DMS153 treated with DMSO at 0.1 percent for 48 hours (cell line): ENCODE data around the gene CSF1R.
A peak's percentile ranks its signal among the peaks of the same experiment; 100 is the strongest.

Experiments
- DNase-seq: peaks from one replicate; lab custom pipeline; 2025; ENCODE audit not compliant: unreplicated experiment; lab: John Stamatoyannopoulos, UW

The CSF1R gene

GRCh38 chr5:150085950-150086715 is at the start of gene CSF1R:
Gene CSF1R, minus strand, starts transcription at chr5:150086554. Its CDS starts 127 bp downstream, at chr5:150086427.
- no peak for DNase-seq

GRCh38 chr5:150135557-150136304 is 49.4 kb upstream of the CSF1R start:
- no peak for DNase-seq

DNA sequence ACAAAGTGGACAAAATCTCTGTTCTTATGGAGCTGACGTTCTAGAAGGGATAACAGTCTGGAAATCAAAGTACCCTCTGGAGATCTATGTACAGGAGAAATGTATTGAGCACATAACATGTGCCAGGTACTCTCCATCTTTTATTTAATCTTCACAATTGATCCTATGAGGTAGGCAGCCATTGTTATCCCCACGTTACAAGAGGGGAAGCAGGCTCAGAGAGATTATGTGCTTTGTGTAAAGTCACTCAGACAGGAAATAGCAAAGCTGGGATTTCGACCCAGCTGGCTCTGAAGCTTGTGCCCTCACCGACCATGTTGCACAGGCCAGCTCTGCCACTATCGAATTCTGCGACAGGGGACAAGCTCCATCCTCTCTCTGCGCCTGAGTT is 47.8 kb upstream of the CSF1R start:
- DNase-seq: no peak

DNA sequence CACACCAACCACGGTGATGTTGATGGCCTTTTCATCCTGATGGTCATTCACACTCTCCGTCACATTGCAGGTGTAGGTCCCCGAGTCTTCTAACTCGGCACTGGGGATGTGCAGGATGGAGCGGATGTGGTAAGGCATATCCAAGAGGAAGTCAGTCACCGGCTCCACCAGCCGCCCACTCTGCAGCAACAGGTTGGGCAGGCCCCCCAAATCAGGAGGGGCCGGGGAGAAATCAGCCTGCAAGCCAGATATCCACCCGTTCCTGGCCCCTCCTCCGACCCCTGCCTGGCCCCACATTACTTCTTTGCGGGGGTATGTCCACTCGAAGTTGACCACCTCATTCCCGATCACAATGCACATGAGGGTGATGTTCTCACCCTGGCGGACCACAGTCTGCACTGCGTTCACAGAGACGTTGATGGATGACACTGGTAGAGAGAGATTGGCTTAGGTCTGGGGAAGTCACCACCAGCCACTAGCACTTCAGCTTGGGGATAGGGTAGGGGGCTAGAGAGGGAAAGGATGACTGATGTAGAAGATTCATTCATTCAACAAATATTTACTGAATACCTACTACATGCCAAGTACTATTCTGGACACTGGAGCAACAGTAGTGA is 47.3 kb upstream of the CSF1R start:
- no peak for DNase-seq

DNA sequence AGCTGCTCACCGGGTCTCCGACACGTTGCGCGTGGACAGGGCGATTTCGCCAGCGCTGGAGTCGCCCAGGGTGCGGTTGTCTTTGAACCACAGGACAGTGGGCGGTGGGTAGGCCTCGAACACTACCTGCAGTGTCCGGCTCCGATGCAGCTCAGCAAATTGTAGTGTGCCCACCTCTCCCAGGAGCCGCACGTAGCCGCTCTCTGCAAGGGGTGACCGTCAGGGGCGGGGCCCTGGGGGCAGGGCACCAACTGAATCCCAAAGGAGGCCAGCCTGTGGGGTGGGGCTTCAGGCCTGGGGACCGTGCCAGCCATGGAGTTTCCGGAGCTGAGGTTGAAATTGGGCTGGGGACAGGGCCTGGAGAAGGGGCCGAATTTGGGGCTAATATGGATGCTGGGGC is 46.4 kb upstream of the CSF1R start:
- DNase-seq: no peak

DNA sequence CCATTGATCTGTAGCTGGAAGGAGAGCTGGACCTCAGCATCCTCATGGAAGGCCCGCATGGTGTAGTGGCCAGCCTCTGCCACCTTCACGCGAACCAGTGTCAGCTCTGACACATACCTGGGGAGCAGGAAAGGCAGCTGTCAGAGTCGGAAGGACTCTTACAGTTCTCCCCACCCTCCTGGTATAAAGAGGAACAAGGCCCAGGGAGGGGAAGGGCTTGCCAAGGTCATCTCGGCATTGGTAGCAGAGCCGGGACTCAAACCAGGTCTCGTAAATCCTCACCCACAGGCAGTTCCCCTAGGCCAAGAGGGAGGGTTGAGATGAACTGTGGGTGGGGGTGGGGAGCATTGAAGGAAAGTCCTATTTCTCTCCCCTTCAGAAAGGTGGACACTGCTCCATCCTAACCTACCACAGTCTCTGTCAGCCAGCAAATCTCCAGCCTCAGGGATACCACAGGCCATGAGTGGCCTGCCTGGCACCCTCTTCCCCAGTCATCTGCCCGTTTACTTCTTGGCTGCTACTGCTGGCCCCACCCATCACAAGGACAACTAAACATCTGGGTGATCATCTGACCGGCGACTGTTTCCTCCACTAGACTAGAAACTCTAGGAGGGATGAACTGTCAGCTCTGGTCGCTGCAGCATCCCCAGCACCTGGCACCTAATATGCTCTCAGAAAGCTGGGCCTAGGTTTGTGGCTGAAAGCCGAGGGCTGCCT is 45.8 kb upstream of the CSF1R start:
- no peak for DNase-seq

DNA sequence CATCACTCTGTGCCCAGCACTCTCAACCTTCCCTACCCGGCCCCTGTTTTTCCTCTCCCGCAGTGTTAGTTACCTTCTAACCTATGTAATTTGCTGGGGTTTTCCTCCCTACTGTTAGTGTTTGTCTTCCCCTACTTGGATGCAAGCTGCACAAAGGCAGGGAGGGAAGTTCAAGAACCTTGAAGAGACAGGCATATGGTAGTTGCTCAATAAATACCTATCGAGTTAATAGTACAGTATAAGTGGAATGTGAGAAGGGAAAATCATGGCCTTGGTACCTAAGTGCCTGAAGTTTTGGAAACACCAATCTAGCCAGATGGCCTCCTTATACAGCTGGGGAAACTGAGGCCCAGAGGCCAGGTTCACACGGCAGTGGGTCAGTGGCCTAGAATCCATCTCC is 45.1 kb upstream of the CSF1R start:
- DNase-seq: no peak

GRCh38 chr5:150130493-150130922 is 44.2 kb upstream of the CSF1R start:
- DNase-seq: no peak

GRCh38 chr5:150129813-150130492 is 43.6 kb upstream of the CSF1R start:
- peak; percentile 15 for DNase-seq

GRCh38 chr5:150129454-150129812 is 43.1 kb upstream of the CSF1R start:
- DNase-seq: no peak

DNA sequence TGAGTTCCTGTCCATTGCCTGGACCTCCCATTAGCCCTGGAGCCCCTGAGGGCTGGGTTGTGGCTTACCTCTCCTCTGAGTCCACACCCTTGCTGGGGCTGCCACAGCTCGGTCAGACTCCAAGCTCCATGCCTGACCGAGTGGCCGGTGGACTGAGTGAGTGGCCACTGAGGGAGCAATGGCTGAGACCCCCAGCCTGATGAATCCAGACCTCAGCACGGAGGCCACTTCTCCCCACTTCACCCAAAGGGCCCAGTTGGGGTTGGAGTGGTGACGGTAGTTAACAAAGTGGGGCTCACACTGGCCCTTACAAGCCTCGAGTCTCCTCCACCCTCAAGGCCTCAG is 40.5 kb upstream of the CSF1R start:
- DNase-seq: no peak

- DNase-seq: no peak
Observed at GRCh38 chr5:150126199-150126920, 40.0 kb upstream of the CSF1R start.

DNA sequence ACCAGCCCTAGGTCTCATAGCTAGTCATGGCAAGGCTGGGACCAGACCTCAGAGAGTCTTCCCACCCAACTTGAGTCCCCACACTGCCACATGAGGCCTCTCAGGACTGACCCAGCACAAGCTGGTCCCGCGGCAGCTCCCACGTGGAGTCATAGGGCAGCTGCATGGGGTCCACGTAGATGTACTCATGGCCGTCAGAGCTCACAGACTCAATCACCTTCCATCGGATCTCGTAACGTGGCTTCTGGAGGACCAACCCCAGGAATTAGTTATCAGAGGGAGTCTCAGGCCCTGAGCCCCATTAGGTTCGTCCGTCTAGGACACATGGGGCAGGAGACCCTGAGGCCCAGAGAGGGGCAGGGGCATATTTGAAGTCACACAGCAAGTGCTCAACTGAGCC is 39.0 kb upstream of the CSF1R start:
- DNase-seq: no peak

- no peak for DNase-seq
Observed at GRCh38 chr5:150124596-150124995, 38.2 kb upstream of the CSF1R start.

DNA sequence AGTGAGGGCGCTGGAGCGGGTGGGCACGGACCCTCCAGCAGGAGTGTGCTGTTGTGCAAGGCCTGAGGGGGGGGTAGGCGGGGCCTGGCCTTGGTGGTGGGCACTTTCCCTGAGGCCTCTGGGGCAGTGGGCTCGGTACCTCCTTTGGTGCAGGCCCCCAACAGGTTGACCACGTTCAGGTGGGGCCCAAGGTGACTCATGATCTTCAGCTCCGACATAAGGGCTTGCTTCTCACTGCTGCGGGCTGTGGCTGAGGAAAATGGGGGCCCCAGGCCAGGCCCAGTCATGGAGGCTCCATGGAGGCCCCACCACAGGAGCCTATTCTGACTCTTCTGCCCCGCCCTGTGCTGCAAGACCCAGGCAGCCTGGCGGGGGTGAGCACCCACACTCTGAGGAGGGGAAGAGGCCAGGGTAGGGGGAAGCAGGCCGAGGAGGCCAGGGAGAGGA is 37.8 kb upstream of the CSF1R start:
- DNase-seq: no peak

DNA sequence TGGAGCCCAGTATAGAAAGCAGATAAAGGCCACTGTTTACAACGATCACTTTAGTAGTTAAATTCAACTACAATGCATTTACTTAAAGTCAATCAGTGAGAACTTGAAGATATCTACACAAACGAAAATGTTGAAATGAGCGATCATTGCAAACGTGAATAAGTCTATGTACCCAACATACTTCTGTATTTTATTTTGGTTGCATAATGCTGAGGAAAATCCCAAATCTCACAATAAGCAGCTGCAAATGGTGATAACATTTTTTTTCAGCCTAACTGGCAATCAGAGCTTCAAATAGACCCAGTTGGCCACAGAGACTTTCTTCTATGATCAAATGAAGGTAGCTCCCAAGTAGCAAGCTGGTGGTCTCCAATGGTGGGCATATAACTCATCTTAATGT is 37.2 kb upstream of the CSF1R start:
- no peak for DNase-seq

DNA sequence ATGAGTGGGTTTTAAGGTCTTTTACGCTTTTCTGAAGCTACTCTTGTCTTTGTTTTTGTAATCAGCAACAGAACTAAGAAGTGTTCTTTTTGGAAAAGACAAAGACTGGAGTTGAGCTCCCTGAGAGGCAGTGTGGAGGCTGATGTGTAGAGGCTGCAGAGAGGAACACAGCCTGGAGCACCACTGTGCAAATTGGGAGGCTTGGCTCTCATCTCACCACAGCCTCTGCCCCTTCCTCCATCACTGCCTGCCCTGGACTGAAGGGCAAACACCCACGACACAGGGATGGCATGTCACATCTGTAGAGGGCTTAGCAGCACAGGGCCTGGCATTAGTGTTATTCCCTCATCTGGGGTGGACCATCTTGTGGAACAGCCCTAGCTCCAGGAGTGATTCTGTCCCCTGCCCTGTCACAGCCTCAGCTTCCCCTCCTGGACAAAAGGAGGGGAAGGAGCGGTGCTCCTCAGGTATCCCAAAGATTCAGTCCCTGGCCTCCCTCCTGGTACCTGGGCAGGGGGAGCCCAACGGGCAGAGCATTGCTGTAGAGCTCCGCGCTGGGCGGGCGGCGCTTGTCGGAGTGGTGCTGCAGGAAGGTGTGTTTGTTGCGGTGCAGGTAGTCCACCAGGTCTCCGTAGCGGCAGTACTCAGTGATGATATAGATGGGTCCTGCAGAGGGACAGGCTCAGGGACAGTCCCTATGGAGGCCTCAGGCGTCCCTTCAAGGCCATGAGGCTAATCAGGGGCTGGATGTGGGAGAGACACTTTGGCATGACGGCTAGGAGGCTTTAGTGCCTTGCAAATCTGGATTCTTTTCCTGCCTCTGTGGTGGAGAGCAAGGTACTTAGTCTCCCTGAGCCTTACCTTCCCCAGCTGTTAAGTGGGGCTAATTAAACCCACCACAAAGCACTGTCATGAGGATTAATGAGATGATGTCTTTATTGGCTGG is 36.5 kb upstream of the CSF1R start:
- DNase-seq: no peak

DNA sequence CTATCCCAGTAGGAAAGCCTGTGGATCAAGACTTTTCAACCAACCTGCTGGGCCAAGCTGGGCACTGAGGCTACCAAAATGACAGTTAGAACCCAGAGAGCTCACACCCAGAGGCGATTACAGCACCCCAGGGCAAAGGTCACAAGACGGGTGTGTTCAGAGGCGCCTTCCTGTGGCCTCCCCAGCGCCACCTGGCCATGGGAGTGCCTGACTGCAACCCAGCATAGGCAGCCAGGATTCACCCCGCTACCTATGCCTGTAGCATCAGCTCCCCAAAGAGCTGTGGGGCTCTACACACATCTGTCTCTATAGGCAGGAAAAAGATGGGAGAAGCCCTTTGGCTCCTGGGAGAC is 35.8 kb upstream of the CSF1R start:
- no peak for DNase-seq

GRCh38 chr5:150121448-150122157 is 35.2 kb upstream of the CSF1R start:
- DNase-seq: no peak
